K562 (cell line): Measurements from ENCODE around the gene STIM1. TPM values are rescaled to one million over a fixed set of nuclear protein-coding genes. Genes with fewer than 3 reads are reported as not detected.

Experiments
- BHLHE40 ChIP-seq: IDR thresholded peaks from 2 replicates; pipeline ENCODE4 v1.6.1; 2011; ENCODE audit warnings: low read length, improper control_type of control experiment
- EP400 ChIP-seq: fragments of 450-650 bp; IDR thresholded peaks from 2 replicates; pipeline ENCODE4 v1.6.1; 2017; ENCODE audit warnings: antibody characterized with exemption, mild to moderate bottlenecking, moderate library complexity
- FOXP4 ChIP-seq: sonication (generic); formaldehyde crosslinking; IDR thresholded peaks from 2 replicates; pipeline ENCODE4 v1.8.0; 2022; ENCODE audit warnings: mild to moderate bottlenecking, missing genetic modification reagents, borderline replicate concordance
- IFI16 ChIP-seq: fragments of 250-450 bp; sonication (Bioruptor Pico); IDR thresholded peaks from 2 replicates; pipeline ENCODE4 v2.1.2; 2022; ENCODE audit warnings: mild to moderate bottlenecking, inconsistent platforms
- NR2C1 ChIP-seq, 2 experiments: fragments of 450-650 bp; IDR thresholded peaks; 2 replicates each; pipeline ENCODE4 v1.6.1; 2017; ENCODE audit warnings: mild to moderate bottlenecking in 2 of 2, antibody characterized with exemption in 1 of 2, inconsistent platforms in 1 of 2, missing compliant biosample characterization in 1 of 2, missing genetic modification characterization in 1 of 2
- PHF8 ChIP-seq: fragments of 200-600 bp; sonication (generic); IDR thresholded peaks from 2 replicates; pipeline ENCODE4 v1.6.1; 2012; ENCODE audit warnings: mixed run types, mild to moderate bottlenecking, inconsistent platforms, low read length, moderate library complexity, borderline replicate concordance
- RHOXF2B ChIP-seq: fragments of 250-450 bp; sonication (Bioruptor Pico); conservative IDR thresholded peaks from 2 replicates; pipeline ENCODE4 v1.5.1; 2021
- RNF219 ChIP-seq: fragments of 250-450 bp; sonication (Bioruptor Pico); IDR thresholded peaks from 2 replicates; pipeline ENCODE4 v1.5.0; 2022; ENCODE audit warnings: mild to moderate bottlenecking
- TAL1 ChIP-seq: fragments of 450-650 bp; IDR thresholded peaks from 2 replicates; pipeline ENCODE4 v1.6.1; 2016; ENCODE audit warnings: mild to moderate bottlenecking
- UBTF ChIP-seq, 2 experiments: IDR thresholded peaks; 2 replicates each; pipeline ENCODE4 v1.6.1; 2012; ENCODE audit warnings: improper control_type of control experiment in 2 of 2, low read depth in 2 of 2, low read length in 2 of 2, borderline replicate concordance in 1 of 2
- USF1 ChIP-seq: sonication (generic); formaldehyde crosslinking; IDR thresholded peaks from 2 replicates; pipeline ENCODE4 v1.9.0; 2022; ENCODE audit warnings: mild to moderate bottlenecking, missing genetic modification reagents
- ZBTB33 ChIP-seq: sonication (generic); formaldehyde crosslinking; IDR thresholded peaks from 2 replicates; pipeline ENCODE4 v1.8.1; 2023; ENCODE audit warnings: mild to moderate bottlenecking, missing genetic modification reagents
- ZNF324 ChIP-seq: fragments of 250-450 bp; sonication (Bioruptor Pico); IDR thresholded peaks from 2 replicates; pipeline ENCODE4 v1.4.0; 2020; ENCODE audit warnings: mild to moderate bottlenecking
- polyA plus RNA-seq, 8 experiments: library from polyadenylated mRNA; depleted of rRNA in 4 of 8; stranded (reverse) in 5 of 8; unstranded in 3 of 8; fragments of >200 nt; fragmentation: Nextera tagmentation in 2 of 8; fragmentation: Illumina TruSeq in 1 of 8; extraction: Ambion mirVana in 2 of 8; extraction: Trizol in 1 of 8; gene quantifications; 2 replicates each; pipeline versions ENCODE4 v1.2.1 to v1.2.3, GENCODE V29; 2011 to 2014; ENCODE audit warnings: inconsistent platforms in 1 of 8, missing spikeins in 1 of 8
- total RNA-seq, 7 experiments: library from RNA; depleted of rRNA in 6 of 7; stranded (reverse); fragments of >200 nt in 6 of 7; fragmentation: Illumina TruSeq in 2 of 7; extraction: Trizol in 2 of 7; gene quantifications; 2 replicates each; pipeline versions ENCODE4 v1.2.1 to v1.2.3, GENCODE V29; 2011 to 2021; ENCODE audit warnings: low replicate concordance in 1 of 7

Gene STIM1
- total and polyA plus RNA-seq, 9 of the 15 experiments (the other 6 are each of a cell fraction or from before 2014, with no cell fraction given), result 7.7 to 50.5 (median 22.5) TPM

- TF ChIP-seq NR2C1 (IDR thresholded peaks at IDR 0.05) (no peak), NR2C1 (tag; IDR thresholded peaks at IDR 0.05) (0 out of 2 replicates have a peak, but pooled peaks have one; percentile 33), ZBTB33 (CRISPR knock-in tag) (no peak), ZNF324 (CRISPR knock-in tag) (no peak), BHLHE40 (peak; percentile 13; the same call in 1 of the 2 replicates), TAL1 (no peak), RNF219 (CRISPR knock-in tag) (no peak), RHOXF2B (CRISPR knock-in tag) (no peak), PHF8 (no peak), USF1 (CRISPR knock-in tag) (0 out of 2 replicates have a peak, but pooled peaks have one; percentile 34), UBTF (IDR thresholded peaks at IDR 0.05; ENCODE audit: borderline replicate concordance in 1 of 2, low read depth in 2 of 2, low read length in 2 of 2) (no peak), IFI16 (no peak), FOXP4 (no peak), EP400 (0 out of 2 replicates have a peak, but pooled peaks have one; percentile 20)
Observed at GRCh38 chr11:3855808-3856491, 486 bp downstream of the STIM1 start (continued).
